ENCODE results near the gene LSAMP. TPM values are rescaled to one million over a fixed set of nuclear protein-coding genes. Genes with fewer than 3 reads are reported as not detected.
"Not testable (repeated sequence)": the region's sequence is repeated elsewhere in the genome, so short reads cannot be mapped to it uniquely, and the experiment has no call there.

LSAMP gene
- total RNA-seq, 1 donor from 2014 or later: 18.0 TPM

- H3K27ac Mint-ChIP-seq: no peak overlapping the region
- Histone ChIP-seq H3K4me2 (no peak overlapping the region), H3F3A (ENCODE audit: low read depth) (peaks cover 7% of the 10 kb centered on the region), H3K27me3 (no peaks in the 10 kb centered on the region), H3K9ac (no peak overlapping the region), H3K79me2 (ENCODE audit: low read depth) (no peaks in the 10 kb centered on the region), H3K4me1 (peaks cover 9% of the 10 kb centered on the region), H3K4me3 (no peak overlapping the region), H3K36me3 (no peaks in the 10 kb centered on the region), H3K27ac (no peak overlapping the region), H2AFZ (replicated peaks) (no peak overlapping the region), H4K20me1 (ENCODE audit: low read depth) (no peaks in the 10 kb centered on the region), H3K9me3 (ENCODE audit: low read depth) (no peaks in the 10 kb centered on the region)
- no peak for DNase-seq (ENCODE audit: low spot score)
- peaks cover 16% of the 10 kb centered on the region for H3K4me1 Mint-ChIP-seq
- H3K27me3 Mint-ChIP-seq (ENCODE audit: insufficient read depth, low read depth): peaks cover 3% of the 10 kb centered on the region
- H3K4me3 Mint-ChIP-seq: no peak overlapping the region
- H3K36me3 Mint-ChIP-seq: no peaks in the 10 kb centered on the region
- no peaks in the 10 kb centered on the region for H3K9me3 Mint-ChIP-seq
- TF ChIP-seq, protein P1, sequence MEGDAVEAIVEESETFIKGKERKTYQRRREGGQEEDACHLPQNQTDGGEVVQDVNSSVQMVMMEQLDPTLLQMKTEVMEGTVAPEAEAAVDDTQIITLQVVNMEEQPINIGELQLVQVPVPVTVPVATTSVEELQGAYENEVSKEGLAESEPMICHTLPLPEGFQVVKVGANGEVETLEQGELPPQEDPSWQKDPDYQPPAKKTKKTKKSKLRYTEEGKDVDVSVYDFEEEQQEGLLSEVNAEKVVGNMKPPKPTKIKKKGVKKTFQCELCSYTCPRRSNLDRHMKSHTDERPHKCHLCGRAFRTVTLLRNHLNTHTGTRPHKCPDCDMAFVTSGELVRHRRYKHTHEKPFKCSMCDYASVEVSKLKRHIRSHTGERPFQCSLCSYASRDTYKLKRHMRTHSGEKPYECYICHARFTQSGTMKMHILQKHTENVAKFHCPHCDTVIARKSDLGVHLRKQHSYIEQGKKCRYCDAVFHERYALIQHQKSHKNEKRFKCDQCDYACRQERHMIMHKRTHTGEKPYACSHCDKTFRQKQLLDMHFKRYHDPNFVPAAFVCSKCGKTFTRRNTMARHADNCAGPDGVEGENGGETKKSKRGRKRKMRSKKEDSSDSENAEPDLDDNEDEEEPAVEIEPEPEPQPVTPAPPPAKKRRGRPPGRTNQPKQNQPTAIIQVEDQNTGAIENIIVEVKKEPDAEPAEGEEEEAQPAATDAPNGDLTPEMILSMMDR (IDR thresholded peaks at IDR 0.05): no peak
- TF ChIP-seq EZH2phosphoT487 (IDR thresholded peaks at IDR 0.05) (no peak), EZH2 (IDR thresholded peaks at IDR 0.05) (no peak)
Observed at GRCh38 chr3:115761927-115762305, 683.4 kb downstream of the LSAMP start.

GRCh38 chr3:115760716-115761115, 684.6 kb downstream of the LSAMP start:
- H3K36me3 ChIP-seq: no peaks in the 10 kb centered on the region
- Mint-ChIP-seq H3K27me3 (ENCODE audit: insufficient read depth, low read depth) (peaks cover 4% of the 10 kb centered on the region), H3K27ac (no peak overlapping the region), H3K36me3 (no peaks in the 10 kb centered on the region), H3K9me3 (no peaks in the 10 kb centered on the region), H3K4me1 (peaks cover 4% of the 10 kb centered on the region), H3K4me3 (no peak overlapping the region)
- H3K27ac ChIP-seq: no peak overlapping the region
- H3K79me2 ChIP-seq (ENCODE audit: low read depth): no peaks in the 10 kb centered on the region
- H3K27me3 ChIP-seq: no peaks in the 10 kb centered on the region
- no peaks in the 10 kb centered on the region for H3K9me3 ChIP-seq (ENCODE audit: low read depth)
- no peak overlapping the region for H2AFZ ChIP-seq (replicated peaks)
- no peak overlapping the region for H3K9ac ChIP-seq
- H3K4me1 ChIP-seq: no peaks in the 10 kb centered on the region
- TF ChIP-seq EZH2phosphoT487 (IDR thresholded peaks at IDR 0.05) (no peak), EZH2 (IDR thresholded peaks at IDR 0.05) (no peak)
- TF ChIP-seq, protein P1 (IDR thresholded peaks at IDR 0.05): no peak
- no peaks in the 10 kb centered on the region for H4K20me1 ChIP-seq (ENCODE audit: low read depth)
- no peak for DNase-seq (ENCODE audit: low spot score)
- no peaks in the 10 kb centered on the region for H3F3A ChIP-seq (ENCODE audit: low read depth)
- H3K4me2 ChIP-seq: no peak overlapping the region
- no peak overlapping the region for H3K4me3 ChIP-seq

DNA sequence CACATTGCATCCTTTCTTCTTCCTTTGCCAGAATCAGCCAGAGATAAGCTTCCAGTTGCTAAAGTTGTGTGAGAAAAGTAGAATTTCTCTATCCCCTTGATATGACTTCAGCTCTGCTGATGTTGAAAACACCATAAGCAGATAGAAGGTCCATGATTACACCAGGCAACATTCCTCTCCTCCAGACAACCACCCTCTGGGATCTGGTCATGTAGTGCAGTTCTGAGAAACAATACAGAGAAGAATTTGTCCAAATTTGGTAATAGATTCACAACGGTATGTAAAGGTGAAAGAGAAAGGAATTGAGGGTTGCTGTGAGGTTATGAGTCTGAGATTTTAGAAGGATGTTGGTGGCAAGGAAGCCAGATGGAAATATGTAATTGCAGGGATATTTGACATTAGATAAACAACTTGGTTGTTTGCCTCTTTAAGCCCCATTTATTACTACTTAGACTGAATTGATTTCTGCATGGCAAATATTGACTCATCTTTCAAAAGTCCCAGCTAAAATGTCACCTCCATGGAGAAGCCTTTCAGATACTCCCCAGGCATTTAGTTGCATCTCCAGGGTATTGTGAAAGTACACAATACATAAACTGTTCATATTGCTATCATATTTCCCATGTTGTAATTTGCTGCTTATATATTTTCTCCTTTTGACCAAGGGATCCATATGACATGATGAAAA, 687.1 kb downstream of the LSAMP start:
- Histone ChIP-seq H3K4me3 (no peak overlapping the region), H3F3A (ENCODE audit: low read depth) (no peaks in the 10 kb centered on the region), H2AFZ (replicated peaks) (no peak overlapping the region), H3K36me3 (no peaks in the 10 kb centered on the region), H3K27ac (no peak overlapping the region), H3K9me3 (ENCODE audit: low read depth) (no peaks in the 10 kb centered on the region), H3K4me2 (no peak overlapping the region), H3K9ac (no peak overlapping the region), H3K27me3 (no peaks in the 10 kb centered on the region), H3K4me1 (no peaks in the 10 kb centered on the region), H4K20me1 (ENCODE audit: low read depth) (no peaks in the 10 kb centered on the region), H3K79me2 (ENCODE audit: low read depth) (no peaks in the 10 kb centered on the region)
- H3K27me3 Mint-ChIP-seq (ENCODE audit: insufficient read depth, low read depth): peaks cover 2% of the 10 kb centered on the region
- H3K4me3 Mint-ChIP-seq: no peak overlapping the region
- DNase-seq (ENCODE audit: low spot score): no peak
- H3K4me1 Mint-ChIP-seq: no peaks in the 10 kb centered on the region
- TF ChIP-seq, protein P1 (IDR thresholded peaks at IDR 0.05): no peak
- TF ChIP-seq EZH2phosphoT487 (IDR thresholded peaks at IDR 0.05): no peak
- TF ChIP-seq EZH2 (IDR thresholded peaks at IDR 0.05): no peak
- H3K27ac Mint-ChIP-seq: no peak overlapping the region
- H3K9me3 Mint-ChIP-seq: peaks cover 13% of the 10 kb centered on the region
- H3K36me3 Mint-ChIP-seq: no peaks in the 10 kb centered on the region

GRCh38 chr3:115752978-115753377, 692.3 kb downstream of the LSAMP start:
- H3K36me3 Mint-ChIP-seq; H3F3A ChIP-seq (ENCODE audit: low read depth); H3K27ac Mint-ChIP-seq: not testable (repeated sequence)

More at GRCh38 chr3:115752978-115753377, 692.3 kb downstream of the LSAMP start:
- not testable (repeated sequence) for H3K36me3 ChIP-seq; H4K20me1 ChIP-seq (ENCODE audit: low read depth); DNase-seq (ENCODE audit: low spot score); H2AFZ ChIP-seq (replicated peaks); H3K4me1 Mint-ChIP-seq; H3K27me3 Mint-ChIP-seq (ENCODE audit: insufficient read depth, low read depth); H3K4me2 ChIP-seq; H3K27ac ChIP-seq; H3K9me3 ChIP-seq (ENCODE audit: low read depth); H3K4me1 ChIP-seq; H3K79me2 ChIP-seq (ENCODE audit: low read depth); H3K4me3 Mint-ChIP-seq; H3K4me3 ChIP-seq; H3K9ac ChIP-seq; H3K27me3 ChIP-seq
- peaks cover 19% of the 10 kb centered on the region for H3K9me3 Mint-ChIP-seq

Data from neural progenitor cell (in vitro differentiated cells).